Bronchial epithelial cell (primary cell): Measurements from ENCODE around the gene SLC6A12. TPM values are rescaled to one million over a fixed set of nuclear protein-coding genes. Genes with fewer than 3 reads are reported as not detected.

Experiments
- DNase-seq: peaks from one replicate; pipeline ENCODE4 v3.0.0-alpha.2; 2010; ENCODE audit warnings: low read depth
- FAIRE-seq: peaks from 2 replicates; lab custom pipeline; 2011; peaks lifted over from hg19 to GRCh38; lab: Jason Lieb, UNC
- H3K27me3 ChIP-seq: 2 replicates; pipeline ENCODE4 v1.5.1; 2011; ENCODE audit warnings: low read length; ENCODE audit not compliant: control insufficient read depth, insufficient read depth
- H3K36me3 ChIP-seq: 2 replicates; pipeline ENCODE4 v1.5.1; 2011; ENCODE audit warnings: low read length; ENCODE audit not compliant: control insufficient read depth, insufficient read depth
- H3K4me3 ChIP-seq: 2 replicates; pipeline ENCODE4 v1.5.1; 2011; ENCODE audit warnings: mild to moderate bottlenecking, low read depth, low read length, control low read depth
- total RNA-seq: library from RNA; depleted of rRNA; stranded (reverse); fragments of >200 nt; gene quantifications from 2 replicates; pipeline ENCODE4 v1.2.1, GENCODE V29; 2014
- TF ChIP-seq, protein P1 (sequence below): IDR thresholded peaks from 2 replicates; pipeline ENCODE4 v1.5.1; 2011; ENCODE audit warnings: mild to moderate bottlenecking, moderate library complexity, low read length, control low read depth, inconsistent platforms; ENCODE audit not compliant: insufficient read depth, severe bottlenecking

The SLC6A12 gene
- total RNA-seq, 1 donor from 2014 or later, result not detected

DNA sequence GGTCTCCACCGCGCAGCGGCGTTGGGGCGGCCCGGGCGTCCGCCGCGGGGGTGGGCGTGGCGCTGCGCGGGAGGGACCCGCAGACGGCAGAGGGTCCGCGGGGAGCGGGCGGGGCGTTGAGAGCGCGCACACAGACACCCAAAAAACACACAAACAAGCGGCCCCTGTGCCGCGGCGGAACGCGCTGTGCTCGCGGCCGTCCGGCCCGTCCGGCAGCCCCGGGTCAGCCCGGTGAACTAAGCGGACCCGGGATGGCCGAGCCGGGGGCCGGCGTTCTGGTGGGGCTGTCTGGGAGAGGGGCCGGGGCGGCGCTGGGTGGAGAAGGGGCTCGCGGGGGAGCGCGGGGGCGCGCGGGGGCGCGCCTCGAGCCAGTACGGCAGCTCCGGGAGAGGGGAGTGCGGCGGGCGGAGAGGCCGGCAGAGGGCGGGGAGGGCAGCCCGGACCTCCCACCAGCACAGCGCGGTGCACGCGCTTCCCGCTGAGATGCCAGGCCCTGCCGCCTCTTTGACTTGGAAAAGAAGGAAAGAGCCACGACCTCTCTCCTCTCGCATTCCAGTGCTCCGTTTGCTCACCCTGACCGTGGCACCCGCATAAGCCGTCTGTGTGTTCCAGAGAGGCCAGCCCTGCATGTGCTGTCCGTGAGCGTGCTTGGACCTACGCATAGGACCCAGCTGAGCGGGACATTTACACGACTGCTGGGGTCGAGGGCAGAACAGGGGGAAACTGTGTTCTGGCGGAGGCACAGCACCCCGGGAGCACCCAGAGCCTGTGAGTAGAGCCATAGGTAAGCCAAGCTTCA is 10.3 kb downstream of the SLC6A12 start:
- FAIRE-seq (no peak), DNase-seq (no peak)
- Histone ChIP-seq H3K27me3 (peaks cover 8% of the 10 kb centered on the region), H3K4me3 (no peak overlapping the region), H3K36me3 (no peaks in the 10 kb centered on the region)
- TF ChIP-seq, protein P1, sequence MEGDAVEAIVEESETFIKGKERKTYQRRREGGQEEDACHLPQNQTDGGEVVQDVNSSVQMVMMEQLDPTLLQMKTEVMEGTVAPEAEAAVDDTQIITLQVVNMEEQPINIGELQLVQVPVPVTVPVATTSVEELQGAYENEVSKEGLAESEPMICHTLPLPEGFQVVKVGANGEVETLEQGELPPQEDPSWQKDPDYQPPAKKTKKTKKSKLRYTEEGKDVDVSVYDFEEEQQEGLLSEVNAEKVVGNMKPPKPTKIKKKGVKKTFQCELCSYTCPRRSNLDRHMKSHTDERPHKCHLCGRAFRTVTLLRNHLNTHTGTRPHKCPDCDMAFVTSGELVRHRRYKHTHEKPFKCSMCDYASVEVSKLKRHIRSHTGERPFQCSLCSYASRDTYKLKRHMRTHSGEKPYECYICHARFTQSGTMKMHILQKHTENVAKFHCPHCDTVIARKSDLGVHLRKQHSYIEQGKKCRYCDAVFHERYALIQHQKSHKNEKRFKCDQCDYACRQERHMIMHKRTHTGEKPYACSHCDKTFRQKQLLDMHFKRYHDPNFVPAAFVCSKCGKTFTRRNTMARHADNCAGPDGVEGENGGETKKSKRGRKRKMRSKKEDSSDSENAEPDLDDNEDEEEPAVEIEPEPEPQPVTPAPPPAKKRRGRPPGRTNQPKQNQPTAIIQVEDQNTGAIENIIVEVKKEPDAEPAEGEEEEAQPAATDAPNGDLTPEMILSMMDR, result peak; percentile 5

DNA sequence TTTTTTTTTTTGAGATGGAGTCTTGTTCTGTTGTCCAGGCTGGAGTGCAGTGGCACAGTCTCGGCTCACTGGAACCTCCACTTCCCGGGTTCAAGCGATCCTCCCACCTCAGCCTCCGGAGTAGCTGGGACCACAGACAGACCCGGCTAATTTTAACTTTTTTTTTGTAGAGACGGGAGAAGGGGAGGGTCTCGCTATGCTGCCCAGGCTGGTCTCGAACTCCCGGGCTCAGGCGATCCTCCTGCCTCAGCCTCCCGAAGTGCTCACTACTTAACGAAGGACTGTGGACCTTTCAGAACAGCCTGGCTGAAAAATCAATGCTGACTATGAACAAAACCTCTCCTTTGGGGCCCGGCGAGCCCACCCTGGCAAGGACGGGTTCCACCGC is 10.9 kb downstream of the SLC6A12 start:
- TF ChIP-seq, protein P1, result no peak
- no peaks in the 10 kb centered on the region for H3K36me3 ChIP-seq
- H3K4me3 ChIP-seq, result no peak overlapping the region
- no peak for DNase-seq
- no peak for FAIRE-seq
- H3K27me3 ChIP-seq, result peaks cover 8% of the 10 kb centered on the region

DNA sequence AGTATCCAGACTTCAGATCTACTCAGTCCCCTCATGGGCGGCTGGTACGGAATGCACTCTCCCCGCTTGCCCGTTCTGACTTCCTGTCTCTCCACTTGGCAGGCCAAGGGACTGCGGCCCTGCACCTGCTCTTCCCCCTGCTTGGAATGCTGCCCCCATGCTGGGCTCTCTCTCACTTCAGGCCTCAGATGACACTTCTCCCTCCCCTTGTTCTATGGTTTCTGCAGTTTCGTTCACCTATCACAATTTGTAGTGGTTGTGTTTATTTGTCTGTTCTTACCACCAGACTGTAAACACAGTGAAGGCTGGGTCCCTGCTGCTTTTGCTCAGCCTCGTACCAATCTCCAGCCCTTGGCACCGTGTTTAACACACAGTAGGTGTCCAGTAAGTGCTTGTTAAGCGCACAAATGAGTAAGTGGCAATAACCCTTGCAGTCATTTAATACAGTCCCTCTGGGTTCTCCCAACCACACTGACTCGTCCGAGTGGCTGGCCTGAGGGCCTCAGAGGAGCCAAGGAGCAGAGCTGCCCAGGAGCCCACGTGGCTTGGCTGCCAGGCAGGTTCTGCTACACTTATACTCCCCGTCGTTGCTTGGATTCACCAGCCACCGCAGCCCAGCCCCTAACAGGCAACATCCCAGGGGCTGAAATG is 11.8 kb downstream of the SLC6A12 start:
- Histone ChIP-seq H3K27me3 (peaks cover 8% of the 10 kb centered on the region), H3K36me3 (no peaks in the 10 kb centered on the region), H3K4me3 (no peak overlapping the region)
- TF ChIP-seq, protein P1, result no peak
- FAIRE-seq, result no peak
- DNase-seq, result no peak

DNA sequence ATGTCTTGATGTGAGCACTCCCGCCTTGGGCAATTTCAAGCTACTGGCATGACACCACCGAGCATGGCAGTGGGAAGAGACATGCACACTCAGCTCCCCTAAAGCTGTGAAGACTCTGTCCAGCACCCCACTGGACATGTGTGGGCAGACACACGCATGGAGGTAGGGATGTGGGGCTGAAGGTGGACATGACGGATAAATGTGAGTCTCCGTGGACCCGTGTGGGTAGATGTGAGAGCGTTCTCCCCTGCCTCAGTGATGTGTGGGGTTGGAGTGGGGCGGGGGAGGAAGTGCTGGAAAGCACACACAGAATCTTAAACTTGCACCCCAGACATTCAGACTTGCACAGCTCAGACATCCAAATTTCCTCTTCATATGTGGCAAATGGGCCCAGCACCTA is 12.6 kb downstream of the SLC6A12 start:
- Histone ChIP-seq H3K4me3 (no peak overlapping the region), H3K27me3 (peaks cover 6% of the 10 kb centered on the region), H3K36me3 (no peaks in the 10 kb centered on the region)
- TF ChIP-seq, protein P1, result no peak
- DNase-seq, result no peak
- FAIRE-seq, result no peak

DNA sequence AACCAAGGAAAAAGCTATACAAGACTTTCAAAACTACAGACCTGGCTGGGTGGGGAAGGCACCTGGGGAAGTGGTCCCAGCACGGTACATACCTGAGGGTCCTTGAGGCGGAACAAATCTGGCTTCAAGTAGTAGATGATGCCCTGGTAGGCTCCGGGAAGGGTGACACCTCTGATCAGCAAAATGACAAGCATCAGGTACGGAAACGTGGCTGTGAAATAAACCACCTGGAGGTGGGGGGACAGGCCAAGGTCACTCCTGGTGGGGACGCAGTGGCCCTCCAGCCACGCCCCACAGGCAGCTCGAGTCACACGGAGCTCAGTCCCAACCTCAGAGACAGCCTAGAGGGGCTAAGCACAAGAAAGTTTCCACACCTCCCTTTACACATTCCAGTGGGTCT is 15.3 kb downstream of the SLC6A12 start:
- TF ChIP-seq, protein P1, result no peak
- FAIRE-seq (no peak), DNase-seq (no peak)
- H3K4me3 ChIP-seq, result no peak overlapping the region
- peaks cover 1% of the 10 kb centered on the region for H3K27me3 ChIP-seq
- no peaks in the 10 kb centered on the region for H3K36me3 ChIP-seq
